NCI-H1436 (cell line): ENCODE data around the gene AAGAB.

Experiments
- DNase-seq: peaks from one replicate; lab custom pipeline; 2025; lab: John Stamatoyannopoulos, UW

AAGAB gene

DNA sequence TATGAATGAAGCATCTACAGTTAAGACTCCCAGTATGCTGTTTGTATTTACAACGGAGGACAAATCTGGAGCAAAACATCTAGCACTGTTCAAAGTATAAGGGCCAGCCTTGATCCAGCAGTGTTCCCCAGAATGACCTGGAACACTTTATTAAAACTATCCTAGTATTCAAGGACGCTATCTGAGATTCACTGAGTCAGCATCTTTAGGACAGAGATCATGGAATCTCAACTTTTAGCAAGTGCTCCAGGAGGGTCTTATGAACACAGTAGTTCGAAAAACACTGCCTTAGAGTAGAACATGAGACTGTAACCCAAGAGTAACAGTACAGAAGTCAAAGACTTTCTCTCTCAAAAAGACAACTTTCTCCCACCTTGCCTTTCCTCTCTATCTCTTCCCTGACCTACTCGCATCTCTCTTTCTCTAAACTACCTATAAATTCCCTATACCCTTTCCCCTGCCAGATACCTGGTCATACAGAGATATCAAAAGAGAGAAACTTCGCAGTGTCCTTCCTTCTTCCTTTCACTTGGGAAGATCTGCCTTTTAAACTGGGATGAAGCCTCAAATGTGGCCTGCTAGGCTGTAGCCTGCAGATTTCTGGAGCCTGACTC, 43.8 kb downstream of the AAGAB start:
- no peak for DNase-seq

GRCh38 chr15:67208396-67208795, 46.1 kb downstream of the AAGAB start:
- no peak for DNase-seq

- DNase-seq, result no peak
Observed at GRCh38 chr15:67207555-67208207, 46.8 kb downstream of the AAGAB start.

GRCh38 chr15:67202991-67203390, 51.5 kb downstream of the AAGAB start:
- DNase-seq, result no peak

DNA sequence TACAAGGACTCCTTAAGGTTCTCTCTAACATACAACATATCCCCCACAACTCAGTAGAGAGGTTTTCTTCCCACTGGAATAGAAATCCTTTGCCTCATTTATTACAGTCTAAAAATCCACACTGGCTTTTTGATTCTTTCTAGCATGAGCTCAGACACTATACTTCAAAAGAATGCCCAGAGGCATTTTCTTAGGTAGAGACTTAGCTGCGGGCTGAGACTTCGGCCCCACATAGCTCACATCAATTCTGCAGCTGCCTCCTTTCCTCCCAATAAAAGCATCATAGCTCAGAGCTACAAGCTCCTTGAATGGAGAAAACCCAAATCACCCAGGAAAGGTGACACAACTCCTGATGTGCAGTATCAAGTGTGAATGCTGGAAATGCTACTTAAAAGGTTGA, 52.4 kb downstream of the AAGAB start:
- no peak for DNase-seq

DNA sequence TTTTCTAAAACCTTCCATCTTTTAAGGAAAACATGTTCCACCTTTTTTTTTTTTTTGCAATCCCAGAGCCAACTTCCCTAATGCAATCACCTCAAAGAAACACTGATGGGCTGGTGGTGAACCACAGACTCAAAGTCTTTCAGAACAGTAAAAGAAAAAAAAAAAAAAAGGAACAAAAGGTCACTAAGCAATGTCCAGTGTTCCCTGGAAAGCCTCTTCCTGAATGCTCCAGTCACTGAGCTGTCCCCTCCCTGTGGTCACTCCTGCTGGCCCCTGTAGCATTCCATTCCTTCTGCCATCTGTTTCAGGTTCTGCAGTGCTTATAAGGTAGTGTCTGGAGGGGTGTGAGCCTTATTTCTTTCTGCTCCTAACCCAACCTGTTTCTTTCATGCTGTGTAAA, 53.3 kb downstream of the AAGAB start:
- DNase-seq, result no peak

GRCh38 chr15:67199881-67200763, 54.3 kb downstream of the AAGAB start:
- DNase-seq, result no peak

DNA sequence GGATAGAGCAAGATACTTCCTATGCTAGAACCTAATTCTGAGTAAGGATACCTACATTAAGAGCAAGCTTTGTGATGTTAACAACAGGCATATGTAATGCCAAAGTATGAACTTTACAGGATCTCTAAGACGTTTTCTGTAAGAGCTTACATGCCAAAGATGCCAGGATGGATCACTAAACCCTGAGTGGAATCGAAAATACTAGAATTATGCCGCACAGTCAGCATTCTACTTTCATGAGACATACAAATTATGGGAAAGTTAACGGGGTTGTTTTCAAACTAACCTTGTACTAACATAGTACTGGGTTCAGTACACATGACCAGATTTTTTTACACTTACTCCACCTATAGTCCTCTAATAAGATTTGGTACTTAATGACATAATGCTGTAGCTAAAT, 55.1 kb downstream of the AAGAB start:
- no peak for DNase-seq

GRCh38 chr15:67198157-67198754, 56.2 kb downstream of the AAGAB start:
- DNase-seq, result no peak

DNA sequence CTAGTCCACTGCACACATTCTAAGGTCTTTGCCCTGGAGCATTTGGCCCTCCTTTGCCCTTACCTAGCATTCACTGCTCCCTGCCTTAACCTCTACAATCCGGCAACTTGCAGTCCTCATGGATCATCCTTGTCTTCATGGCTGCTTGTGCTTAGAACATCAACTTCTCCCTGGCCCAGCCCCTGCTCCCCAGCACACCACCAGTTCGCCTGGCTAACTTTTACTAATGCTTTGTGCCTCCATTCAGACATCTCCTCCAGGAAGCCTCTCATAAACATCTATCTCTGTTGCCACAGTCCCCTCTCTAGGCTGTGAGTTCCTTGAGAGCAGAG, 57.1 kb downstream of the AAGAB start:
- no peak for DNase-seq

DNA sequence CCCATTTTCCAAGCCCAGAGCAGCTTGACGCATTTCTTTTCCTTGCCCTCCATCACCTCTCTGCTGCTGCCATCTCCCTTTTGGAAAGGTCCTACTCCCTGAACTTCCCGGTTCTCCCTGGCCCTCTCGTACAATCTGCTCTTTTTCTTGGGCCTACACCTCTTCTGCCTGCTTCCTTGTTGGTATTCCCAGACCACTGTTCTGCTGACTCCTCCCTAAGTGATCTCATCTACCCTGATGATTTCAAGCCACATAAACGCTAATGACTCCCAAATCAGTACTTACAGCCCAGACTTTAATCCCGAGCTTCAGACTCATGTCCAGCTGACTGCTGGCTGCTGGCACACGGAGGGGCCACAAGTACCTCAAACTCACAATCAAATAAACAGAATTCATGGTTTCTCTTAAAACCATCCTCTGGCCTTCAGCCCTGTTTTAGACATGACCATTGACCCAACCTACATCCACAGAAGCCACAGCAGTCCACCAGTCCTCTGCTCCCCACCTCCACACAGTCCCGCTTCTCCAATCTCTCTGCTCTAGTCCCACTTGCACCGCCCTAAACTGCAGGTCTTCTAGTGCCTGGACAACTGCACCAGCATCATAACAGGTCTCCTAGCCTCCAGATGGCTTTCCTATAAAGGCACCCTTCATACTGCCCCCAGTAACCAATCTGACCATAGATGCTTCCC, 57.6 kb downstream of the AAGAB start:
- DNase-seq, result no peak

- DNase-seq, result no peak
Observed at GRCh38 chr15:67196222-67196621, 58.2 kb downstream of the AAGAB start.

GRCh38 chr15:67195305-67195704, 59.2 kb downstream of the AAGAB start:
- DNase-seq, result no peak

GRCh38 chr15:67194171-67195114, 60.0 kb downstream of the AAGAB start:
- no peak for DNase-seq

GRCh38 chr15:67193223-67193990, 61.1 kb downstream of the AAGAB start:
- no peak for DNase-seq

- DNase-seq, result no peak
Observed at GRCh38 chr15:67192185-67192820, 62.2 kb downstream of the AAGAB start.

DNA sequence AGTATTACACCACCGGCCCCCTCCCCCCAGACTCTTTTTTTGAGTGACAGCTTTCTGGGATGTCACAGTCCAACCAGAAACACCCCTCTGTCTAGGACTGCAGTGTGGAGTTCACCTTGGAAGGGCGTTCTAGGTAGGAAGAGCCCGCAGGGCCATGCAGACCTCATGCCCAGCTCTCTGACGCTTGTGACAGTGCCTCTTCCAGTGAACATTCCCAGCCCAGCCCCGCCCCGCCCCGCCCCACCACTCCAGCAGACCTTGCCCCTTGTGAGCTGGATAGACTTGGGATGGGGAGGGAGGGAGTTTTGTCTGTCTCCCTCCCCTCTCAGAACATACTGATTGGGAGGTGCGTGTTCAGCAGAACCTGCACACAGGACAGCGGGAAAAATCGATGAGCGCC, 63.6 kb downstream of the AAGAB start:
- no peak for DNase-seq

- DNase-seq, result no peak
Observed at GRCh38 chr15:67190326-67190725, 64.1 kb downstream of the AAGAB start.

DNA sequence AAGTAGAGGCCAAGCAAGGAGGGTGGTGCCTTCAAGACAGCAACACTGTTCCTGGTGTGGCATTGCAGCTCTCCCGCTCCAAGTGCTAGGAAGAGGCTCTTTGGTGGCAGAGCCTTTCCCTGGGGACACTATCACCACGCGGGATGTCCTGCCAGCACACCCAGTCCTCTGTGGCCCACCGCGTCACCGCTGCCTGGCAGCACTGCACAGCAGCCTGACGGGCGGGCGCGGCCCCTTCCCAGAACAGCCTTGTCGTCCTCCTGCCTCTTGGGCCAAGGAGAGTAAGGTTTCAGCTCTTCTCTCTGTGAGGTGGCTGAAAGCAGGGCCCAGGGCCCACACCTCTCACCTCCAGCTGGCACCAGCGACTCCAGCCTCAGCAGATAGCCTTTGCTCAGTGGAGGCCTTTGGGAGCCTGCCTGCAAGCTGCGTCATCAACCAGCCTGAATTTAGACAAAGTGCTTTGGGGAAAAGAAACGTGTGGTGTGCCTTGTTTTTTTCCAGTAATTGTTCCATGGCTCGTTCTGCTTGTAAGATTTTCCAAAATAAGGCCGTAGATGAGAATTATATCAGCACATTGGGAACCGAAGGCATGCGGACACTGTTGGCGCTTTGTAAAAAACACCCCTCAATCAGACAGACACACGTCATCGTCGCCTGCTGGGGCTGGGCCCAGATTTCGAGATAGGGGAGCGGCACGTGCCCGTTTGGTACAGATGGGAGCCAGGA, 65.0 kb downstream of the AAGAB start:
- no peak for DNase-seq
